ES-I3 (cell line): ENCODE results near the gene STXBP5.
A peak's percentile ranks its signal among the peaks of the same experiment; 100 is the strongest.

Source experiments
- H3K36me3 ChIP-seq: 2 replicates; pipeline ENCODE4 v1.6.1; 2013; ENCODE audit warnings: mild to moderate bottlenecking, low read length, control low read depth, moderate library complexity; ENCODE audit not compliant: insufficient read depth
- H3K4me1 ChIP-seq: 2 replicates; pipeline ENCODE4 v1.6.1; 2013; ENCODE audit warnings: mild to moderate bottlenecking, control low read depth, low read length; ENCODE audit not compliant: insufficient read depth
- H3K9ac ChIP-seq: 2 replicates; pipeline ENCODE4 v1.6.1; 2013; ENCODE audit warnings: low read depth, mild to moderate bottlenecking, low read length, moderate library complexity
- H3K9me3 ChIP-seq: 2 replicates; pipeline ENCODE4 v1.6.1; 2013; ENCODE audit warnings: mild to moderate bottlenecking, low read length, moderate library complexity; ENCODE audit not compliant: control insufficient read depth, insufficient read depth

Gene STXBP5

DNA sequence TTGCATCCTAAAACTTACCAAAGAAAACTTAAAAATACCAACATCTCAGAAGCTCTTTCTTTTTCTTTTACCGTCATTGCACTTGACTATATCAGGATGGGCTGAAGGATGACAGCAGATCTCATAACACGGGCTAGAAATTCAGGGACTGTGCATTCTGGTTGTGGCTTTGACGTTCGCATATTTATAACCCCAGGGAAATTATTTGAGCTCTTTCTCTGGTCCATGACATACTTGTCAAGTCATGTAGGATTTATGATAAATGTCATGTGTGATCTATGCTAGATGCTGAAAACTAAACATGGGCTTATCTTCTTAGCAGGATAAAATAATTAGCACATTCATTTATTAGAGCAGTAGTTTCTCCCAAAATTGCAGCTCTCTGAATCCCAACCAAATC lies 229.9 kb downstream of the STXBP5 start:
- H3K36me3 ChIP-seq: no peaks in the 10 kb centered on the region
- no peaks in the 10 kb centered on the region for H3K9me3 ChIP-seq
- peaks cover 14% of the 10 kb centered on the region for H3K4me1 ChIP-seq
- no peak overlapping the region for H3K9ac ChIP-seq

DNA sequence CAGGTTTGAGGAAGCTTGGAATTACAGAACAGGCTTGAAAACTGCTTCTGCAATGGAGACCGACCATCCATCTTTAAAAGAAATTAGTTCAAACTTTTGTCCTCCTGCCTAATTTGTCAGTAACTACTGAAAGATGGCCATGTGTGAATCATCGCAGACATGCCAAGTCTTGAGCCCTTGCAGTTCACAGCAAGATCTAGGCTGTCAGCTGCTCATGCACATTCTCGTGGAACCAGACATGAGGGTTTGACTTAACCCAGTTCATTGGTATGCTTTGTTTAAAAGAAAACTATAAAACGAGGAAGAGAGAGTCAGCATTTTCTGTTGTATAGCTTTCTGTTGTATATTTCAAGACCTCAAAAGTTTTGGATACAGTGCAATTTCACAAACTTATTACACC lies 230.3 kb downstream of the STXBP5 start:
- peaks cover 16% of the 10 kb centered on the region for H3K4me1 ChIP-seq

DNA sequence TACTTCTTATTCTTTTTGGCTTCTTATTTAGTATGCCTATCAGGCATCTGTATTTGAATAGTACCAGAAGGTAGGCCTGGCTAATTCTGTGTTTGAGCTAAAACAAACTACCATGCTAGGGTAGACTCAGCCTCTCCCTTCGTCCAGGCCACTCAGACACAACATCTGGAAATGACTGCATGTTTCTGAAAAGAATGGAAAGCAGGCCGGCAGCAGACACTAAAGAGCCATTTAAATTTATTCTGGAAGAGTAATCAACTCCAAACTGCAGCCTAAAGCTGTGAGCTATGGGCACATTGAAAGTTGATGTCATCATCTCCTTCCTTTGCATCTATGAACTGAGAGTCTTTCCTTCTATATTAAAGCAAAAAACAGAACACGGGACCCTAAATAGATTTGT lies 233.4 kb downstream of the STXBP5 start:
- Histone ChIP-seq H3K9ac (no peak overlapping the region), H3K9me3 (0 out of 2 replicates have a peak, but pooled peaks cover 3% of the 10 kb centered on the region), H3K4me1 (peaks cover 21% of the 10 kb centered on the region), H3K36me3 (no peaks in the 10 kb centered on the region)

More for the DNA sequence above, 230.3 kb downstream of the STXBP5 start:
- Histone ChIP-seq H3K9ac (no peak overlapping the region), H3K9me3 (no peaks in the 10 kb centered on the region), H3K36me3 (no peaks in the 10 kb centered on the region)

- no peaks in the 10 kb centered on the region for H3K36me3 ChIP-seq
- peak overlapping the region; percentile 4; the same call in 1 of the 2 replicates for H3K9ac ChIP-seq
- H3K9me3 ChIP-seq: 0 out of 2 replicates have a peak, but pooled peaks cover 3% of the 10 kb centered on the region
- H3K4me1 ChIP-seq: peaks cover 21% of the 10 kb centered on the region
These were observed 234.7 kb downstream of the STXBP5 start for GRCh38 chr6:147438758-147439528.
